Activated CD4-positive, alpha-beta T cell treated with anti-CD3 and anti-CD28 coated beads, Interleukin-2, amount 10 ng/mL, durations not matched to agents 24 days and 14 days (primary cell): ENCODE results near the gene ZSWIM5. TPM values are rescaled to one million over a fixed set of nuclear protein-coding genes. Genes with fewer than 3 reads are reported as not detected.
"Not testable (repeated sequence)": the region's sequence is repeated elsewhere in the genome, so short reads cannot be mapped to it uniquely, and the experiment has no call there.

Source experiments
- DNase-seq: peaks from one replicate; pipeline ENCODE4 v3.0.0; 2022
- H3K27ac Mint-ChIP-seq: one replicate; pipeline ENCODE4 v1.8.0; 2022; ENCODE audit warnings: mild to moderate bottlenecking, mixed read lengths
- H3K27me3 Mint-ChIP-seq: one replicate; pipeline ENCODE4 v1.8.0; 2022; ENCODE audit warnings: mixed read lengths
- H3K36me3 Mint-ChIP-seq: one replicate; pipeline ENCODE4 v1.8.0; 2022; ENCODE audit warnings: low read depth, mild to moderate bottlenecking, mixed read lengths
- H3K4me1 Mint-ChIP-seq: one replicate; pipeline ENCODE4 v1.8.0; 2021; ENCODE audit warnings: mixed read lengths
- H3K4me3 Mint-ChIP-seq: one replicate; pipeline ENCODE4 v1.8.0; 2022; ENCODE audit warnings: mild to moderate bottlenecking, moderate library complexity, mixed read lengths
- H3K9me3 Mint-ChIP-seq: one replicate; pipeline ENCODE4 v1.8.0; 2021; ENCODE audit warnings: mixed read lengths
- intact Hi-C: fragments of 100-400 bp; cut with micrococcal nuclease; formaldehyde crosslinking; loops from one replicate; pipeline ENCODE4 v1.15.1; 2023
- total RNA-seq: library from RNA; stranded (reverse); gene quantifications from 2 replicates; pipeline ENCODE4 v1.2.3, GENCODE V29; 2022

ZSWIM5 gene
- total RNA-seq, result 0.12 and 0.14 TPM in 2 replicates

GRCh38 chr1:45205910-45206721 is at the start of gene ZSWIM5:
TSS of gene ZSWIM5 (minus strand) at chr1:45206605. CDS start at chr1:45206350, 255 bp downstream.
- Mint-ChIP-seq H3K27me3 (peaks cover 51% of the 10 kb centered on the region), H3K9me3 (no peaks in the 10 kb centered on the region), H3K27ac (peak within 1 kb of the TSS; percentile 57), H3K4me3 (peak within 1 kb of the TSS; percentile 90), H3K36me3 (peaks cover 1% of the 10 kb centered on the region), H3K4me1 (peaks cover 12% of the 10 kb centered on the region)
- intact Hi-C loops, result loop anchor here (1.0 to 2.0 kb wide), 2 partner anchors 97 to 193 kb away; partner anchors contain the start of gene UROD
- DNase-seq, result peak; percentile 87

GRCh38 chr1:45254490-45254889 is 48.1 kb upstream of the ZSWIM5 start:
- H3K4me3 Mint-ChIP-seq, result no peak overlapping the region
- intact Hi-C loops, result no loop called here
- no peak overlapping the region for H3K27ac Mint-ChIP-seq
- no peaks in the 10 kb centered on the region for H3K4me1 Mint-ChIP-seq
- no peak for DNase-seq
- peaks cover 11% of the 10 kb centered on the region for H3K27me3 Mint-ChIP-seq
- peaks cover 13% of the 10 kb centered on the region for H3K9me3 Mint-ChIP-seq
- no peaks in the 10 kb centered on the region for H3K36me3 Mint-ChIP-seq

- Mint-ChIP-seq H3K27ac (no peak overlapping the region), H3K4me1 (peaks cover 3% of the 10 kb centered on the region), H3K27me3 (peaks cover 11% of the 10 kb centered on the region), H3K9me3 (peaks cover 6% of the 10 kb centered on the region), H3K4me3 (no peak overlapping the region), H3K36me3 (no peaks in the 10 kb centered on the region)
- no peak for DNase-seq
- intact Hi-C loops, result no loop called here
Measured at GRCh38 chr1:45250544-45250943, 44.1 kb upstream of the ZSWIM5 start.

GRCh38 chr1:45248004-45248403 is 41.6 kb upstream of the ZSWIM5 start:
- H3K36me3 Mint-ChIP-seq, H3K4me3 Mint-ChIP-seq, H3K27ac Mint-ChIP-seq, intact Hi-C loops, DNase-seq, H3K4me1 Mint-ChIP-seq: not testable (repeated sequence)
- Mint-ChIP-seq H3K27me3 (peaks cover 10% of the 10 kb centered on the region), H3K9me3 (peaks cover 11% of the 10 kb centered on the region)

- intact Hi-C loops, result no loop called here
- peaks cover 3% of the 10 kb centered on the region for H3K4me1 Mint-ChIP-seq
- no peak for DNase-seq
- H3K4me3 Mint-ChIP-seq, result peak overlapping the region; percentile 3
- peaks cover 5% of the 10 kb centered on the region for H3K27me3 Mint-ChIP-seq
- H3K36me3 Mint-ChIP-seq, result peaks cover 2% of the 10 kb centered on the region
- H3K27ac Mint-ChIP-seq, result peak overlapping the region; percentile 81
- peaks cover 17% of the 10 kb centered on the region for H3K9me3 Mint-ChIP-seq
Measured at GRCh38 chr1:45246760-45247159, 40.4 kb upstream of the ZSWIM5 start.

- H3K27me3 Mint-ChIP-seq, H3K36me3 Mint-ChIP-seq, DNase-seq, H3K4me1 Mint-ChIP-seq, intact Hi-C loops: not testable (repeated sequence)
- Mint-ChIP-seq H3K4me3 (peak overlapping the region; percentile 3), H3K27ac (peak overlapping the region; percentile 81), H3K9me3 (peaks cover 19% of the 10 kb centered on the region)
Measured at GRCh38 chr1:45246359-45246758, 40.0 kb upstream of the ZSWIM5 start.

- peaks cover 3% of the 10 kb centered on the region for H3K4me1 Mint-ChIP-seq
- no peak overlapping the region for H3K27ac Mint-ChIP-seq
Measured at GRCh38 chr1:45244660-45245059, 38.3 kb upstream of the ZSWIM5 start.

GRCh38 chr1:45243476-45244343 is 37.3 kb upstream of the ZSWIM5 start:
- no peak overlapping the region for H3K27ac Mint-ChIP-seq
- no peak overlapping the region for H3K4me3 Mint-ChIP-seq
- no peak for DNase-seq

More at GRCh38 chr1:45244660-45245059, 38.3 kb upstream of the ZSWIM5 start:
- intact Hi-C loops, result no loop called here
- DNase-seq, result no peak
- peaks cover 4% of the 10 kb centered on the region for H3K36me3 Mint-ChIP-seq
- H3K27me3 Mint-ChIP-seq, result no peaks in the 10 kb centered on the region
- peaks cover 24% of the 10 kb centered on the region for H3K9me3 Mint-ChIP-seq
- H3K4me3 Mint-ChIP-seq, result no peak overlapping the region

GRCh38 chr1:45238846-45239245 is 32.4 kb upstream of the ZSWIM5 start:
- Mint-ChIP-seq H3K27me3 (no peaks in the 10 kb centered on the region), H3K27ac (no peak overlapping the region), H3K4me1 (no peaks in the 10 kb centered on the region), H3K9me3 (peaks cover 18% of the 10 kb centered on the region), H3K4me3 (no peak overlapping the region), H3K36me3 (peaks cover 4% of the 10 kb centered on the region)
- no peak for DNase-seq
- intact Hi-C loops, result no loop called here

More at GRCh38 chr1:45243476-45244343, 37.3 kb upstream of the ZSWIM5 start:
- H3K36me3 Mint-ChIP-seq, result peaks cover 4% of the 10 kb centered on the region
- peaks cover 3% of the 10 kb centered on the region for H3K4me1 Mint-ChIP-seq
- intact Hi-C loops, result no loop called here
- H3K27me3 Mint-ChIP-seq, result no peaks in the 10 kb centered on the region
- peaks cover 24% of the 10 kb centered on the region for H3K9me3 Mint-ChIP-seq

GRCh38 chr1:45236136-45236535 is 29.7 kb upstream of the ZSWIM5 start:
- Mint-ChIP-seq H3K9me3 (peaks cover 10% of the 10 kb centered on the region), H3K4me3 (no peak overlapping the region), H3K27me3 (no peaks in the 10 kb centered on the region), H3K4me1 (no peaks in the 10 kb centered on the region), H3K27ac (no peak overlapping the region), H3K36me3 (no peaks in the 10 kb centered on the region)
- intact Hi-C loops, result no loop called here
- no peak for DNase-seq

GRCh38 chr1:45230537-45230936 is 24.1 kb upstream of the ZSWIM5 start:
- no peaks in the 10 kb centered on the region for H3K4me1 Mint-ChIP-seq

GRCh38 chr1:45225598-45225997 is 19.2 kb upstream of the ZSWIM5 start:
- Mint-ChIP-seq H3K27ac (no peak overlapping the region), H3K36me3 (no peaks in the 10 kb centered on the region), H3K4me3 (no peak overlapping the region), H3K4me1 (no peaks in the 10 kb centered on the region), H3K27me3 (peaks cover 3% of the 10 kb centered on the region), H3K9me3 (no peaks in the 10 kb centered on the region)
- no peak for DNase-seq
- intact Hi-C loops, result no loop called here

More at GRCh38 chr1:45230537-45230936, 24.1 kb upstream of the ZSWIM5 start:
- Mint-ChIP-seq H3K4me3 (no peak overlapping the region), H3K27ac (no peak overlapping the region), H3K36me3 (no peaks in the 10 kb centered on the region), H3K9me3 (no peaks in the 10 kb centered on the region), H3K27me3 (peaks cover 2% of the 10 kb centered on the region)
- no peak for DNase-seq
- intact Hi-C loops, result no loop called here

GRCh38 chr1:45223710-45224109 is 17.3 kb upstream of the ZSWIM5 start:
- H3K4me3 Mint-ChIP-seq, intact Hi-C loops, H3K4me1 Mint-ChIP-seq, DNase-seq, H3K36me3 Mint-ChIP-seq, H3K9me3 Mint-ChIP-seq, H3K27me3 Mint-ChIP-seq, H3K27ac Mint-ChIP-seq: not testable (repeated sequence)

- H3K27ac Mint-ChIP-seq, result no peak overlapping the region
- H3K4me1 Mint-ChIP-seq, result no peaks in the 10 kb centered on the region
- H3K9me3 Mint-ChIP-seq, result no peaks in the 10 kb centered on the region
- H3K36me3 Mint-ChIP-seq, result no peaks in the 10 kb centered on the region
- DNase-seq, result no peak
- H3K27me3 Mint-ChIP-seq, result peaks cover 2% of the 10 kb centered on the region
- intact Hi-C loops, result no loop called here
- no peak overlapping the region for H3K4me3 Mint-ChIP-seq
Measured at GRCh38 chr1:45221716-45222115, 15.3 kb upstream of the ZSWIM5 start.
